Panc1 (cell line): ENCODE results near the gene RPS18. TPM values are rescaled to one million over a fixed set of nuclear protein-coding genes. Genes with fewer than 3 reads are reported as not detected.
"Not testable (repeated sequence)": the region's sequence is repeated elsewhere in the genome, so short reads cannot be mapped to it uniquely, and the experiment has no call there.

Experiments
- ATAC-seq: fragments of 200-7000 bp; cut with Tn5 transposase; 2 replicates; pipeline ENCODE4 v1.9.1; 2020; ENCODE audit warnings: mild to moderate bottlenecking, moderate library complexity
- Bru-seq: library from RNA; stranded (reverse); fragments of 400-500 nt; gene quantifications from one replicate; lab custom pipeline; 2021; lab: Mats Ljungman, UMichigan
- BruChase-seq, 2 experiments: library from RNA; stranded (reverse); fragments of 400-500 nt; gene quantifications; one replicate each; lab custom pipeline; 2021; lab: Mats Ljungman, UMichigan
- BruUV-seq: library from RNA; stranded (reverse); fragments of 400-500 nt; replicated peaks from 2 replicates; lab custom pipeline; 2021; lab: Mats Ljungman, UMichigan
- CTCF ChIA-PET: fragments of 300-600 bp; sonication (Branson Sonifier 250); formaldehyde crosslinking; loops from one replicate; lab custom pipeline; 2022; ENCODE audit warnings: antibody characterized with exemption; lab: Charles Lee
- POLR2A ChIA-PET: fragments of 300-600 bp; sonication (Branson Sonifier 250); formaldehyde crosslinking; loops from one replicate; lab custom pipeline; 2022; ENCODE audit warnings: antibody characterized with exemption; lab: Charles Lee
- DNase-seq: peaks from one replicate; pipeline ENCODE4 v3.0.0-alpha.2; 2010; ENCODE audit warnings: low read depth, low spot score
- H3K27ac ChIP-seq: 2 replicates; pipeline ENCODE4 v1.5.1; 2011; ENCODE audit warnings: mild to moderate bottlenecking, low read length, inconsistent platforms
- H3K27me3 ChIP-seq: fragments of 200-500 bp; sonication (Bioruptor generic); 2 replicates; pipeline ENCODE4 v1.6.0; 2014; ENCODE audit warnings: low read length, inconsistent platforms; ENCODE audit not compliant: control insufficient read depth, insufficient read depth
- H3K36me3 ChIP-seq: fragments of 200-500 bp; sonication (Bioruptor generic); 2 replicates; pipeline ENCODE4 v1.5.1; 2014; ENCODE audit warnings: inconsistent platforms, mild to moderate bottlenecking, low read length, moderate library complexity; ENCODE audit not compliant: control insufficient read depth, insufficient read depth
- H3K4me1 ChIP-seq: 2 replicates; pipeline ENCODE4 v1.5.1; 2011; ENCODE audit warnings: inconsistent platforms, mild to moderate bottlenecking, low read length, moderate library complexity; ENCODE audit not compliant: control insufficient read depth, insufficient read depth
- H3K4me3 ChIP-seq, 2 experiments: 2 replicates each; pipeline ENCODE4 v1.5.1; 2011 to 2012; ENCODE audit warnings: low read depth in 2 of 2, low read length in 2 of 2, mild to moderate bottlenecking in 2 of 2, inconsistent platforms in 1 of 2, moderate library complexity in 1 of 2
- H3K9me3 ChIP-seq: fragments of 200-500 bp; sonication (Bioruptor generic); 2 replicates; pipeline ENCODE4 v1.5.1; 2014; ENCODE audit warnings: low read depth, mild to moderate bottlenecking, inconsistent platforms, low read length, moderate library complexity; ENCODE audit not compliant: control insufficient read depth, insufficient read depth
- CTCF ChIP-seq: fragments of 450-650 bp; IDR thresholded peaks from 2 replicates; pipeline ENCODE4 v1.5.1; 2017; ENCODE audit warnings: mild to moderate bottlenecking
- POLR2AphosphoS5 ChIP-seq: IDR thresholded peaks from 2 replicates; pipeline ENCODE4 v1.6.1; 2012; ENCODE audit warnings: mild to moderate bottlenecking, low read depth, low read length, moderate library complexity
- REST ChIP-seq, 2 experiments: IDR thresholded peaks; 2 replicates each; pipeline ENCODE4 v1.6.1; 2011 to 2012; ENCODE audit warnings: low read depth in 2 of 2, control low read depth in 1 of 2, low read length in 1 of 2, mild to moderate bottlenecking in 1 of 2, moderate library complexity in 1 of 2; ENCODE audit not compliant: insufficient read depth in 1 of 2
- SIN3A ChIP-seq: IDR thresholded peaks from 2 replicates; pipeline ENCODE4 v1.6.1; 2012; ENCODE audit warnings: low read depth, mild to moderate bottlenecking, low read length, moderate library complexity, borderline replicate concordance; ENCODE audit not compliant: insufficient read depth
- TCF7L2 ChIP-seq: IDR thresholded peaks from 2 replicates; pipeline ENCODE4 v1.6.1; 2011; ENCODE audit warnings: mild to moderate bottlenecking, low read depth, low read length, inconsistent platforms
- in situ Hi-C: cut with HindIII; loops from 2 replicates; pipeline ENCODE4 v1.10.0; 2016; ENCODE audit warnings: low sequenced_read_pairs, low pct_unique_long_range_greater_than_20kb
- intact Hi-C: fragments of 100-400 bp; cut with micrococcal nuclease; formaldehyde crosslinking; loops from one replicate; pipeline ENCODE4 v1.10.0; 2022; ENCODE audit not compliant: unreplicated experiment
- long read RNA-seq: library from polyadenylated mRNA; unstranded; transcript quantifications from one replicate; pipeline ENCODE4 v2.0.0, GENCODE V29; 2021; ENCODE audit not compliant: unreplicated experiment
- polyA plus RNA-seq: library from polyadenylated mRNA; unstranded; fragments of >200 nt; gene quantifications from one replicate; pipeline ENCODE4 v1.2.1, GENCODE V29; 2012; ENCODE audit warnings: missing spikeins; ENCODE audit not compliant: insufficient read length
- total RNA-seq: library from RNA; stranded (reverse); gene quantifications from one replicate; pipeline ENCODE4 v1.2.1, GENCODE V29; 2021; ENCODE audit not compliant: unreplicated experiment

RPS18 gene
- total RNA-seq (1,987 TPM), Bru-seq, nascent RNA (percentile 100 among the genes with signal in this experiment), BruChase-seq, experiment 1, labeled RNA remaining after a 2-hour chase (percentile 98 among the genes with signal in this experiment), BruChase-seq, experiment 2, labeled RNA remaining after a 6-hour chase (percentile 99 among the genes with signal in this experiment)
- polyA plus RNA-seq = 3,030 TPM
- long read RNA-seq, transcript RPS18-230 (6 exons, 613 nt) = major isoform, 519 of 791 reads
- long read RNA-seq, transcript RPS18-235 (3 exons, 413 nt) = minor isoform, 69 of 791 reads
- long read RNA-seq, transcript RPS18-236 (5 exons, 996 nt) = minor isoform, 24 of 791 reads
- long read RNA-seq, partial matches to known transcripts = 160 of 791 reads
- long read RNA-seq, other reads (novel, unspliced or antisense) = 13 of 791 reads

- Histone ChIP-seq H3K4me3 (peak within 1 kb of the TSS; percentile 97), H3K27ac (peak within 1 kb of the TSS; percentile 100), H3K9me3 (no peaks in the 10 kb centered on the region), H3K4me1 (peaks cover 28% of the 10 kb centered on the region), H3K27me3 (no peaks in the 10 kb centered on the region), H3K36me3 (peaks cover 37% of the 10 kb centered on the region)
- DNase-seq (peak; percentile 93), ATAC-seq (peak; percentile 93)
- BruUV-seq = TSS peak; percentile 94
- in situ Hi-C loops = no loop called here
- intact Hi-C loops = no loop called here
- TF ChIP-seq REST (IDR thresholded peaks at IDR 0.05; ENCODE audit: insufficient read depth in 1 of 2, low read depth in 2 of 2, low read length in 1 of 2) = peak; percentile 18 to 62; a peak in 2 of 4 replicates
- peak; percentile 21; the same call in 1 of the 2 replicates for TF ChIP-seq TCF7L2
- TF ChIP-seq CTCF = no peak
- TF ChIP-seq SIN3A = peak; percentile 71; the same call in 1 of the 2 replicates
- TF ChIP-seq POLR2AphosphoS5 = peak; percentile 100
- POLR2A ChIA-PET = interaction anchor here (0.6 to 1.3 kb wide), 7 partner anchors 10 to 327 kb away, joined by 3 to 13 read pairs (median 4); no protein-coding TSS in a partner anchor
- CTCF ChIA-PET = no interaction called here
Observed at GRCh38 chr6:33271468-33272274, at the start of gene RPS18, which contains the start of gene VPS52. TSS of gene RPS18 (plus strand) at chr6:33272075. CDS start at chr6:33272120, 45 bp downstream. TSS of gene VPS52 (minus strand) at chr6:33271876. CDS start at chr6:33271675, 201 bp downstream.

- H3K27me3 ChIP-seq, BruUV-seq, ATAC-seq, H3K36me3 ChIP-seq, H3K4me3 ChIP-seq, CTCF ChIA-PET, DNase-seq, in situ Hi-C loops, H3K4me1 ChIP-seq, POLR2A ChIA-PET, intact Hi-C loops, H3K27ac ChIP-seq, H3K9me3 ChIP-seq: not testable (repeated sequence)
Observed at GRCh38 chr6:33226503-33227120, 45.3 kb upstream of the RPS18 start.
